ENCODE results near the gene ZNF37A. TPM values are rescaled to one million over a fixed set of nuclear protein-coding genes. Genes with fewer than 3 reads are reported as not detected.
"Not testable (repeated sequence)": the region's sequence is repeated elsewhere in the genome, so short reads cannot be mapped to it uniquely, and the experiment has no call there.

The ZNF37A gene
- total RNA-seq, 4 donors from 2014 or later: 4.4 to 17.6 (median 11.9) TPM

GRCh38 chr10:38070501-38070900, 23.6 kb upstream of the ZNF37A start:
- Histone ChIP-seq H3K4me3 (no peak overlapping the region), H3K27ac (no peak overlapping the region), H3K36me3 (no peaks in the 10 kb centered on the region), H3K9me3 (peaks cover 0 to 5% (median 0%) of the 10 kb centered on the region in 3 donors), H3K27me3 (no peaks in the 10 kb centered on the region), H3K4me1 (no peaks in the 10 kb centered on the region)
- intact Hi-C loops (cut with DNase I): no loop called here
- 73 to 87% methylated on average over 6 to 7 of the region's 8 CpGs for WGBS, 2 donors
- DNase-seq: no peak
- TF ChIP-seq CTCF (IDR thresholded peaks at IDR 0.05) (no peak), POLR2A (IDR thresholded peaks at IDR 0.05) (no peak)

- TF ChIP-seq CTCF (IDR thresholded peaks at IDR 0.05) (no peak), POLR2A (IDR thresholded peaks at IDR 0.05) (no peak)
- no peak overlapping the region for H3K4me3 ChIP-seq
- intact Hi-C loops (cut with DNase I): no loop called here
These were observed 21.6 kb upstream of the ZNF37A start for GRCh38 chr10:38072552-38072951.

GRCh38 chr10:38076687-38077086, 17.4 kb upstream of the ZNF37A start:
- H3K27me3 ChIP-seq: no peaks in the 10 kb centered on the region
- 68 to 76% methylated on average over 2 of the region's 2 CpGs for WGBS, 2 donors
- DNase-seq: no peak
- H3K27ac ChIP-seq: no peak overlapping the region
- no peak for TF ChIP-seq CTCF (IDR thresholded peaks at IDR 0.05)
- TF ChIP-seq POLR2A (IDR thresholded peaks at IDR 0.05): no peak
- H3K9me3 ChIP-seq: no peaks in the 10 kb centered on the region
- no peaks in the 10 kb centered on the region for H3K36me3 ChIP-seq
- no peaks in the 10 kb centered on the region for H3K4me1 ChIP-seq
- intact Hi-C loops (cut with DNase I): no loop called here
- no peak overlapping the region for H3K4me3 ChIP-seq

More at GRCh38 chr10:38072552-38072951, 21.6 kb upstream of the ZNF37A start:
- H3K36me3 ChIP-seq: no peaks in the 10 kb centered on the region
- DNase-seq: no peak
- no peak overlapping the region for H3K27ac ChIP-seq
- no peaks in the 10 kb centered on the region for H3K9me3 ChIP-seq
- H3K27me3 ChIP-seq: no peaks in the 10 kb centered on the region
- H3K4me1 ChIP-seq: no peaks in the 10 kb centered on the region

GRCh38 chr10:38093318-38093717, 819 bp upstream of the ZNF37A start:
- intact Hi-C loops (cut with DNase I): loop anchor here (10.0 kb wide), 1 partner anchor 109 kb away; no protein-coding TSS in a partner anchor
- peaks cover 5 to 19% (median 10%) of the 10 kb centered on the region in 3 donors for H3K4me1 ChIP-seq
- peaks cover 0 to 31% (median 0%) of the 10 kb centered on the region in 3 donors for H3K36me3 ChIP-seq
- not testable (repeated sequence) for H3K27me3 ChIP-seq, H3K27ac ChIP-seq, DNase-seq, H3K9me3 ChIP-seq
- WGBS, 2 donors: 94 to 98% methylated on average over 7 to 15 of the region's 15 CpGs
- H3K4me3 ChIP-seq: peak overlapping the region in 3 of 4 donors; percentile 69 to 87 (median 86)

- H3K27me3 ChIP-seq: no peaks in the 10 kb centered on the region
- H3K4me1 ChIP-seq: peaks cover 5 to 19% (median 10%) of the 10 kb centered on the region in 3 donors
- intact Hi-C loops (cut with DNase I): loop anchor here (10.0 kb wide), 1 partner anchor 109 kb away; no protein-coding TSS in a partner anchor
- peaks cover 0 to 35% (median 0%) of the 10 kb centered on the region in 3 donors for H3K36me3 ChIP-seq
- no peaks in the 10 kb centered on the region for H3K9me3 ChIP-seq
- peak overlapping the region; percentile 68 to 87 (median 78) for H3K4me3 ChIP-seq
- TF ChIP-seq CTCF (IDR thresholded peaks at IDR 0.05): no peak
- no peak for TF ChIP-seq POLR2A (IDR thresholded peaks at IDR 0.05)
- 8 to 13% methylated on average over 16 of the region's 16 CpGs for WGBS, 2 donors
- no peak for DNase-seq
- peak overlapping the region; percentile 85 to 92 (median 90) for H3K27ac ChIP-seq
These were observed 350 bp upstream of the ZNF37A start for GRCh38 chr10:38093816-38094157.

Measured in esophagus squamous epithelium (tissue), 5 donors.